NCI-H1694 (cell line): ENCODE results near the gene NLRP8.
"Not testable (repeated sequence)": the region's sequence is repeated elsewhere in the genome, so short reads cannot be mapped to it uniquely, and the experiment has no call there.

Experiments
- DNase-seq: peaks from one replicate; lab custom pipeline; 2025; lab: John Stamatoyannopoulos, UW

NLRP8 gene

GRCh38 chr19:55947532-55947931 is at the start of gene NLRP8:
Gene NLRP8 (plus strand): TSS chr19:55947832.
- no peak for DNase-seq

- no peak for DNase-seq
Measured at GRCh38 chr19:55898911-55899310, 48.7 kb upstream of the NLRP8 start.

- DNase-seq, result no peak
Measured at GRCh38 chr19:55901369-55902079, 46.1 kb upstream of the NLRP8 start.

GRCh38 chr19:55902080-55902751 is 45.4 kb upstream of the NLRP8 start:
- DNase-seq, result no peak

DNA sequence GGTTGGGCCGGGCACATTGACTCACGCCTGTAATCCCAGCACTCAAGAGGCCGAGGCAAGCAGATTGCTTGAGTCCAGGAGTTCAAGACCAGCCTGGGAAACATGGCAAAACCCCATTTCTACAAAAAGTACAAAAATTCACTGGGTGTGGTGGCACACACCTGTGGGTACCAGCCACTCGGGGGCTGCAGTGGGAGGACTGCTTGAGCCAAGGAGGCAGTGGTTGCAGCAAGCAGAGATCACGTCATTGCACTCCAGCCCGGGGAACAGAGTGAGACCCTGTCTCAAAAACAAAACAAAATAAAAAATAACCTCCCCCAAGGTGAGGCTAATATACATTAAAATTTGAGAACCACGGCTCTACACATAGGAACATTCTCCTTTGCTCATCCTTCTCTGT is 40.3 kb upstream of the NLRP8 start:
- DNase-seq, result no peak

DNA sequence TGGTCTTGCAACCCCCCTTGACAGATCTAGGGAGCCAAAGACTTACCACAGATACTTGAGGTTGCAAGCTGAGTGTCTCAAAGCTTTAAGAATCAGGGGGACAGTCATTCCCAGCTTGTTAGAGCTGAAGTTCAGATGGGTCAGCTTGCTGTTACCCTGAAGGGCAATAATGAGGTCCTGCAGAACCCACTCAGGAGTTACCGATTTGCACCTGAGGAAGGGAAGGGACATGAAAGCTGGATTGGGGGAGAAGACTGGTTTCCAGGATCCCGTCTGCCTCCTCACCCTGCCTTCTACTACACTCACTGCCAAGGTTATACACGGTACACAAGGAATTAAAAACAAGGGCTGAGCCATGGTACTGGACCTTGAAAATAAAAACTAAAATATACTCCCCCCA is 39.9 kb upstream of the NLRP8 start:
- DNase-seq, result no peak

DNA sequence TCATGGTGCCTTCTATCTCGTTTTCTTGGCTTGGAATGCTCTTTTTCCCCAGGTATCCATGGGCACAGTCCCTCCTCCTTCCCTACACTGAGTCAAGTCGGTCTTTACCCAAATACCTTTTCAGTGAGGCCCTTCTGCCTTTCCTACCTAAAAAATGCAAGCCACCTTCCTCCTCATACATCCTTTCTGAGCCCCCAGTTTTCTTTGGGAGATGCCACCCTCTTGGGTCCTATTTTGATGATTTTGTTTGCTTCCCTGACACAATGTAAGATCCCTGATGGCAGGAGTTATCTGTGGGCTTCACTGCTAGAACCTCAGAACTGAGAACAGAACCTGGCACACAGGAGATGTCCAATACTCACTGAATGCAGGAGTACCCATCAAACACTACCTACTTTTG is 37.8 kb upstream of the NLRP8 start:
- no peak for DNase-seq

- DNase-seq, result no peak
Measured at GRCh38 chr19:55912916-55913315, 34.7 kb upstream of the NLRP8 start.

DNA sequence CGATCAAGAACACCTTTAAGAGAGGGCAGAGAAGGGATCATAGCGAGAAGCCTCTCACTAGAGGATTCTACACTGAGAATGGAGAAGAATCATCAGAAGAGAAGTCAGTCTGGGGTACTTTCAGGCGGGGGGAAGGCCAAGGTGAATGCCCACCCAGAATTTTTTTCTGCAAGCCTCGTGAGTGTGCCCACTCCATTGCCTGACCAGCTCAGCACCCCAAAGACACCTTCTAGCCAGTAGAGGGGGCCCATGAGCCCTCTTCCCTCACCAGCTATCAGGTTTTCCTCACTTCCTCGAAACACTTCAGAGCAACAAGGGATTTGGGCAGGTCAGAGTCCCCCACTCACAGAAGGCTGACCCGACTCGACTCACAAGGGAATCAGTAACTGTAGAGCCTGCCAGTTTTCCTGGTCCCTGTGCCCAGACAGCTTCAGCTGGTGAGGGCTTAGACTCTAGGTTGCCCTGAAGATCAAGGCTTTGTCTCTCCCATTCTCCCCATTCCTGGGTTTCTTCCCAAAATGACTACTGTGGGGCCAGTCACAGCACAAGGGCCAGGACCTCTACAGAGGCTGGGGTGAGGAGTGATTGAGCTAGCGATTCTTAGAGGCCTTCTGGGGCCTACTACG is 33.9 kb upstream of the NLRP8 start:
- no peak for DNase-seq

GRCh38 chr19:55923556-55923955 is 24.1 kb upstream of the NLRP8 start:
- DNase-seq, result no peak

DNA sequence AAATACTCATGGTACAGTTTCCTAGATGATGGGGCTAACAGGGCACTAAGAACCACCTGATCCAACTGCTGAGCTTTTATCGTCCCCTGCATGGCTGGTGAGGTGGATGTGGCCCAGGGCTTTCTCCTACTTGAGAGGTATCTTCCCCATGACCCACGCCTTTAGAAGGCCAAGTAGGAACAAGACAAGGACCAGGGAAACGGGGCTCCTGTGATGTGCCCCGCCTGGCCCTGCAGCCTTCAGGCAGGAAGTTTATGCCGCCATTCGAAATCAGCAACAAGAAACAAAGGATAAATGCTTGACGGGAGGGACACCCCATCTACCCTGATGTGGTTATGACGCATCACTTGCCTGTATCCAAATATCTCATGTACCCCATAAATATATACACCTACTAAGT is 19.6 kb upstream of the NLRP8 start:
- DNase-seq, result no peak

DNA sequence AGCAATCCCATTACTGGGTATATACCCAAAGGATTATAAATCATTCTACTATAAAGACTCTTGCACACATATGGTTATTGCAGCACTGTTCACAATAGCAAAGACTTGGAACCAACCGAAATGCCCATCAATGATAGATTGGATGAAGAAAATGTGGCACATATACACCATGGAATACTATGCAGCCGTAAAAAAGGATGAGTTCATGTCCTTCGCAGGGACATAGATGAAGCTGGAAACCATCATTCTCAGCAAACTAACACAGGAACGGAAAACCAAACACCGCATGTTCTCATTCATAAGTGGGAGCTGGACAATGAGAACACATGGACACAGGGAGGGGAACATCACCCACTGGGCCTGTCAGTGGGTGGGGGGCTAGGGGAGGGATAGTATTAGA is 18.4 kb upstream of the NLRP8 start:
- not testable (repeated sequence) for DNase-seq

DNA sequence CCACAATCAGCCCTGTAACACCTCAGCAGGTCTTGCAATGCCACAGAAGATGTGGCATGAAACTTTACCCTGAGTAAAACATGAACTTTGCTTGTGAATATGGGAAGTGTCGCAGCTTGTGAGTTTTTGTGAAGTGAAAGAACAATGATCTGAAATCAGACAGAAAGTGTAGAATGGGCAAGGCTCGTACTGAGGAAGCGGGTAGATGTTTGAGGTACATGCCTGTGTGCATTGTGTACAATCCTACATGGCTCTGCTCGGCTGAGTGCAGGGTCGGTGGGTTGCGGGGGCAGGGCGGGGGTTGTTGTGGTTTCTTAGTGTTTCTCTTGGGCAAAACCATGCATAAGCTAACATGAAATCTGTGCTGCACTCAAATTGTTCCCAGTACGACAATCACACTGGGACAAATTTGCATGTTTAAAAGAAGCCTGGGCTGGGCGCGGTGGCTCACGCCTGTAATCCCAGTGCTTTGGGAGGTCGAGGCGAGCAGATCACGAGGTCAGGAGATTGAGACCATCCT is 16.6 kb upstream of the NLRP8 start:
- DNase-seq, result no peak

DNA sequence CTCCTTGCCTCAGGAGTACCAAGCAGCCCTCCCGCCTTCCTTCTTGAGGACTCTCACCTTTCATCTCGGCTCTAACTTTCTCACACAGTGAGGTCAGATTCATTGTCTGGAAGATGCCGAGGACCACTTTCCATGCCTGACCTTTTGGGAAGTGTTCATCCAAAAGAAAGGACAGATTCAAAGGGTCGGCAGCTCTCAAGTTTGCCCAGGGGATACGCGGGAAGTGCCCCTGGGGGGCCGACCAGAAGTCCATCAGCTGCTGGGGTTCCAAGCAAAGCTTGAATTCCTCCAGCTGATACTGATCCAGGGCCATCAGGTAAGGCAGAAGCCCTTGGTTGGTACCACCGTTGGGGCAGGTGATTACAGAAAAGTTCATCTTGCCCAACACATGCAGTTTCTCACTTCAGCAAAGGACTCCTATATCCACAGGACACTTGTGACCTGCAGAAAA is 15.7 kb upstream of the NLRP8 start, which contains the start of gene NLRP13:
NLRP13 (minus strand) TSS at position 401 of the 451 bp plus-strand sequence; CDS start at position 376, 25 bp downstream.
- DNase-seq, result no peak

GRCh38 chr19:55935206-55935605 is 12.4 kb upstream of the NLRP8 start:
- DNase-seq, result no peak

- DNase-seq, result no peak
Measured at GRCh38 chr19:55939206-55939605, 8.4 kb upstream of the NLRP8 start.

- no peak for DNase-seq
Measured at GRCh38 chr19:55940306-55940705, 7.3 kb upstream of the NLRP8 start.

- not testable (repeated sequence) for DNase-seq
Measured at GRCh38 chr19:55950566-55950965, 2.9 kb downstream of the NLRP8 start.

GRCh38 chr19:55956431-55956830 is 8.8 kb downstream of the NLRP8 start:
- no peak for DNase-seq

GRCh38 chr19:55958356-55958755 is 10.7 kb downstream of the NLRP8 start:
- no peak for DNase-seq

GRCh38 chr19:55959996-55960675 is 12.5 kb downstream of the NLRP8 start:
- no peak for DNase-seq

GRCh38 chr19:55962186-55962585 is 14.6 kb downstream of the NLRP8 start:
- DNase-seq, result no peak
